ENCODE measurements around the gene WDR81.

- TF ChIP-seq POLR2AphosphoS5 (IDR thresholded peaks at IDR 0.05; ENCODE audit: insufficient read depth, low read depth, low read length) = no peak
- no peak for TF ChIP-seq CTCF (IDR thresholded peaks at IDR 0.05; ENCODE audit: extremely low read depth in 1 of 2, insufficient read depth in 1 of 2, low read depth in 1 of 2, low read length in 2 of 2)
- no peak for TF ChIP-seq GATA2 (IDR thresholded peaks at IDR 0.05; ENCODE audit: insufficient read depth, insufficient read length, low read depth, low read length)
- no peak for TF ChIP-seq EZH2 (IDR thresholded peaks at IDR 0.05; ENCODE audit: borderline replicate concordance, low read depth, low read length, severe bottlenecking)
- TF ChIP-seq POLR2A (IDR thresholded peaks at IDR 0.05; ENCODE audit: low read depth, low read length) = no peak
Measured at GRCh38 chr17:1776857-1777256, 52.4 kb downstream of the WDR81 start.

Data from endothelial cell of umbilical vein (primary cell).